PC-3 (cell line): ENCODE measurements around the gene GRIA1.

Experiments used
- EZH2 ChIP-seq: fragments of 300-600 bp; sonication (generic); IDR thresholded peaks from one replicate; pipeline ENCODE4 v1.6.1; 2017; ENCODE audit warnings: antibody characterized with exemption, mild to moderate bottlenecking, low read length; ENCODE audit not compliant: unreplicated experiment
- EZH2phosphoT487 ChIP-seq: fragments of 300-600 bp; sonication (generic); IDR thresholded peaks from 2 replicates; pipeline ENCODE4 v1.6.1; 2018; ENCODE audit warnings: mild to moderate bottlenecking, antibody characterized with exemption, low read length, borderline replicate concordance
- TF ChIP-seq, protein P1 (sequence below): fragments of 300-600 bp; sonication (generic); conservative IDR thresholded peaks from 2 replicates; pipeline ENCODE4 v1.5.1; 2017; ENCODE audit warnings: antibody characterized with exemption, low read depth, mild to moderate bottlenecking, low read length

DNA sequence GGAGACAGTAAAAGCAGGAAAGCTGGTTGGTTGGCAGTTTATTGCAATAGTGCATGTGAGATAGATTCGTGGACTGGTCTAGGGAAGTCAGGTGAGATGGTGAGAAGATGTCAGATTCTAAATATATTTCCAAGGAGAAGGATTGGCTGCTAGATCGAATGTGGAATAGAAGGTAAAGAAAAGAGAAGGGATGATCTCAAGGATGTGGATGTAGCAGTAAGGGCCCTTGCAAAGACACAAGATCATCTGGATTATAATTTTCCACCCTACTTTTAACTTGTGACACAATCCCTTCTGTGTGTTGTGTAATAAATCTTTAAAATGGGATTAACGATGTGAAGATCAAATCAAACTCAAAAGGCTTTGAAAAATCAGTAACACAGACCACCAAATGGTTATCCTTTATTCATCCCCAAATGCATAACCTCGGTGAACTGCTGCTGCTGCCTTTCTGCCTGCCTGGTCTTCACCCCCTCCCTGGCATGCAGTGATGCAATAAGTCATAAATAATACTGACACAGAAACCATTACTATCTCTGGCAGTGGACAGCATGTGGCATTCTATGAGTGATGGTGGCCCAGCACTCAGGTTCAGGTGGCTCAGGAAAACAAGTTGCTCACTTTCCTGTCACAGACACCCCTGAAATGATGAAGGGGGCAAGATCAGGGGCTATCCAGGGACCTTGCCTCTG, 369.9 kb downstream of the GRIA1 start:
- no peak for TF ChIP-seq EZH2phosphoT487
- TF ChIP-seq, protein P1, sequence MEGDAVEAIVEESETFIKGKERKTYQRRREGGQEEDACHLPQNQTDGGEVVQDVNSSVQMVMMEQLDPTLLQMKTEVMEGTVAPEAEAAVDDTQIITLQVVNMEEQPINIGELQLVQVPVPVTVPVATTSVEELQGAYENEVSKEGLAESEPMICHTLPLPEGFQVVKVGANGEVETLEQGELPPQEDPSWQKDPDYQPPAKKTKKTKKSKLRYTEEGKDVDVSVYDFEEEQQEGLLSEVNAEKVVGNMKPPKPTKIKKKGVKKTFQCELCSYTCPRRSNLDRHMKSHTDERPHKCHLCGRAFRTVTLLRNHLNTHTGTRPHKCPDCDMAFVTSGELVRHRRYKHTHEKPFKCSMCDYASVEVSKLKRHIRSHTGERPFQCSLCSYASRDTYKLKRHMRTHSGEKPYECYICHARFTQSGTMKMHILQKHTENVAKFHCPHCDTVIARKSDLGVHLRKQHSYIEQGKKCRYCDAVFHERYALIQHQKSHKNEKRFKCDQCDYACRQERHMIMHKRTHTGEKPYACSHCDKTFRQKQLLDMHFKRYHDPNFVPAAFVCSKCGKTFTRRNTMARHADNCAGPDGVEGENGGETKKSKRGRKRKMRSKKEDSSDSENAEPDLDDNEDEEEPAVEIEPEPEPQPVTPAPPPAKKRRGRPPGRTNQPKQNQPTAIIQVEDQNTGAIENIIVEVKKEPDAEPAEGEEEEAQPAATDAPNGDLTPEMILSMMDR, result no peak
- TF ChIP-seq EZH2, result no peak
